ENCODE data around the gene FZD8.

The FZD8 gene

GRCh38 chr10:35639728-35640401 is 2.2 kb downstream of the FZD8 start:
- DNase-seq, result peak; percentile 14
- H3K4me1 ChIP-seq, result no peaks in the 10 kb centered on the region; the same call in 1 of the 2 replicates
- H3K36me3 ChIP-seq, result no peaks in the 10 kb centered on the region
- no peak for TF ChIP-seq CTCF (IDR thresholded peaks at IDR 0.05; ENCODE audit: low read depth, low read length)
- no peak overlapping the region for H3K4me3 ChIP-seq (ENCODE audit: low read depth, low read length)
- H3K9me3 ChIP-seq, result no peaks in the 10 kb centered on the region
- H3K27me3 ChIP-seq, result peaks cover 60% of the 10 kb centered on the region

- H3K4me1 ChIP-seq, result no peaks in the 10 kb centered on the region; the same call in 1 of the 2 replicates
- H3K9me3 ChIP-seq, result no peaks in the 10 kb centered on the region
- no peak overlapping the region for H3K4me3 ChIP-seq (ENCODE audit: low read depth, low read length)
- H3K27me3 ChIP-seq, result peaks cover 53% of the 10 kb centered on the region
- DNase-seq, result no peak
- no peaks in the 10 kb centered on the region for H3K36me3 ChIP-seq
- no peak for TF ChIP-seq CTCF (IDR thresholded peaks at IDR 0.05; ENCODE audit: low read depth, low read length)
These were observed 2.9 kb downstream of the FZD8 start for GRCh38 chr10:35639021-35639727.

- Histone ChIP-seq H3K4me3 (ENCODE audit: low read depth, low read length) (no peak overlapping the region), H3K36me3 (no peaks in the 10 kb centered on the region), H3K9me3 (no peaks in the 10 kb centered on the region), H3K27me3 (peaks cover 42% of the 10 kb centered on the region), H3K4me1 (no peaks in the 10 kb centered on the region; the same call in 1 of the 2 replicates)
- no peak for TF ChIP-seq CTCF (IDR thresholded peaks at IDR 0.05; ENCODE audit: low read depth, low read length)
- no peak for DNase-seq
These were observed 4.0 kb downstream of the FZD8 start for GRCh38 chr10:35638101-35638500.

- Histone ChIP-seq H3K36me3 (no peaks in the 10 kb centered on the region), H3K9me3 (no peaks in the 10 kb centered on the region), H3K4me1 (no peaks in the 10 kb centered on the region; the same call in 1 of the 2 replicates), H3K27me3 (peaks cover 36% of the 10 kb centered on the region), H3K4me3 (ENCODE audit: low read depth, low read length) (no peak overlapping the region)
- DNase-seq, result no peak
- no peak for TF ChIP-seq CTCF (IDR thresholded peaks at IDR 0.05; ENCODE audit: low read depth, low read length)
These were observed 4.6 kb downstream of the FZD8 start for GRCh38 chr10:35637462-35637861.

DNA sequence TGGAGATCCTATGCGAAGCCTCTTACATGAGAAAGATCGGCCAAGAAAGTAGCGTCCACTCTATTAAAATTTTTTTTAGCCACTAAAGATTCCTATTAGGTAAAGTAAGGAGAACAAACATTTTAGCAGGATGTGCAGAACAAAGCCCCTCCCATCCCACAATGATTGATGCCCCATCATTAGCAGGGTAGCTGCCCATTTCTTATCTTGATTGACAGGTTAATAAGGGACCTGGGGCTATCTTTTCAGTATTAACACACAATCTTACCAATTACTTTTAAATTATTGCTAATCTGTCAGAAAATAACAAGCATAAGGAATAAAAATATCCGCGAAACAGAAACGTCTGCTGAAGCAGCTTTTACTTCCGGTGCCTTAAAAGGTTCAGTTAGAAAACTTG is 5.1 kb downstream of the FZD8 start:
- no peak for TF ChIP-seq CTCF (IDR thresholded peaks at IDR 0.05; ENCODE audit: low read depth, low read length)
- no peak for DNase-seq
- H3K4me3 ChIP-seq (ENCODE audit: low read depth, low read length), result no peak overlapping the region

DNA sequence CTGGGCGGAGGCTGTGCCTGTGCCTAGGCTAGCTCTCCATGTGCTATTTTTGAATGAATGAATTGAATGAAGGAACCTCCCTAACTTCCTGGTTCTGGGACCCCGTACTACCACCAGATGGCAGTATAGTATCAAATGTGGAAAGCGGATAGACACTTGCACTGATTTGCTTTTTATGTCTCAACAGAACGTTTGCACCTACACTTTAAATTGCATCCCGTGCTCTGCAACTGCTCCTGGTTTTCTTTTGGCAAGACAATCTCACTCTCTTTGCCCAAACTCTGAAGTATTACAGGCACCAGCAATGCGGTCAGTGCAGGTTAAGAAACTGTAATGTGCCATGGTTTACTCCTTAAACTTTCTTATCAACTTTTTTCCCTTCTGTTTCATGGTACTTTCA is 6.5 kb downstream of the FZD8 start:
- peak; percentile 39 for DNase-seq
- peaks cover 23% of the 10 kb centered on the region for H3K27me3 ChIP-seq
- peak; percentile 86 for TF ChIP-seq CTCF (IDR thresholded peaks at IDR 0.05; ENCODE audit: low read depth, low read length)
- no peak overlapping the region for H3K4me3 ChIP-seq (ENCODE audit: low read depth, low read length)
- no peaks in the 10 kb centered on the region for H3K9me3 ChIP-seq
- no peaks in the 10 kb centered on the region for H3K36me3 ChIP-seq
- H3K4me1 ChIP-seq, result no peaks in the 10 kb centered on the region

More for the DNA sequence above, 5.1 kb downstream of the FZD8 start:
- Histone ChIP-seq H3K4me1 (no peaks in the 10 kb centered on the region; the same call in 1 of the 2 replicates), H3K9me3 (no peaks in the 10 kb centered on the region), H3K27me3 (peaks cover 34% of the 10 kb centered on the region), H3K36me3 (no peaks in the 10 kb centered on the region)

Data from BE2C (cell line).